Measurements from ENCODE around the gene FRMD4A.

GRCh38 chr10:13994932-13995331 lies 335.8 kb downstream of the FRMD4A start:
- TF ChIP-seq CREB1 (IDR thresholded peaks at IDR 0.05; ENCODE audit: low read depth), result no peak
- TF ChIP-seq TEAD4 (IDR thresholded peaks at IDR 0.05), result no peak
- no peak for TF ChIP-seq TAF1 (IDR thresholded peaks at IDR 0.05; ENCODE audit: low read depth)
- TF ChIP-seq RAD21 (IDR thresholded peaks at IDR 0.05; ENCODE audit: low read depth), result no peak
- no peak for TF ChIP-seq FOXM1 (IDR thresholded peaks at IDR 0.05; ENCODE audit: borderline replicate concordance, low read depth)

All from Ishikawa (cell line).